ENCODE measurements around the gene PPT1. TPM values are rescaled to one million over a fixed set of nuclear protein-coding genes. Genes with fewer than 3 reads are reported as not detected.

Gene PPT1
- total and polyA plus RNA-seq, 2 of the 8 experiments (the other 6 are each of a cell fraction or from before 2014, with no cell fraction given): 77.1 to 150 TPM

DNA sequence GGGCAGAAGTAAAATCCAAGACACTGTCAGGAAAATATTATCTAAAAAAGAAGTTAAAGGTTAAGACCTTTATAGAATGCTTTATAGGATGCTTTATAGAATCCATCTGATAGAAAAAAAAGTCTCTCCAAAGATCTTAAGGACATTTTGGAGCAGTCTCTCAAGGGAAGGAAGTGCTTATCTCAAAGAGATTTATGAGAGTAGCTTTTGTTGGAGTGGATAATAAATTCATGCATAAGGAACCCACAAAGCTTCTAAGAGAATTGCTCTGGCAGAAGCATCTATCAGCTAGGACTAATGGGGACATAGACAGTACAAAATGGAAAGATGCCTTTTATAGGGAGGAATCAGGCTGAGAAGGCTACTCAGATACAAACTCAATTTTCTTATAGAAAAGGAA lies 69.4 kb downstream of the PPT1 start (continued):
- TF ChIP-seq RXRA (IDR thresholded peaks at IDR 0.05; ENCODE audit: insufficient read depth, low read depth, low read length): no peak

Measured in H1 (cell line).